ENCODE data around the gene PIGQ. TPM values are rescaled to one million over a fixed set of nuclear protein-coding genes. Genes with fewer than 3 reads are reported as not detected.

Gene PIGQ
- total RNA-seq, 2 donors from 2014 or later: 25.6 to 59.3 TPM

GRCh38 chr16:564690-565418 is 4.9 kb upstream of the PIGQ start:
- intact Hi-C loops (cut with DNase I): no loop called here

DNA sequence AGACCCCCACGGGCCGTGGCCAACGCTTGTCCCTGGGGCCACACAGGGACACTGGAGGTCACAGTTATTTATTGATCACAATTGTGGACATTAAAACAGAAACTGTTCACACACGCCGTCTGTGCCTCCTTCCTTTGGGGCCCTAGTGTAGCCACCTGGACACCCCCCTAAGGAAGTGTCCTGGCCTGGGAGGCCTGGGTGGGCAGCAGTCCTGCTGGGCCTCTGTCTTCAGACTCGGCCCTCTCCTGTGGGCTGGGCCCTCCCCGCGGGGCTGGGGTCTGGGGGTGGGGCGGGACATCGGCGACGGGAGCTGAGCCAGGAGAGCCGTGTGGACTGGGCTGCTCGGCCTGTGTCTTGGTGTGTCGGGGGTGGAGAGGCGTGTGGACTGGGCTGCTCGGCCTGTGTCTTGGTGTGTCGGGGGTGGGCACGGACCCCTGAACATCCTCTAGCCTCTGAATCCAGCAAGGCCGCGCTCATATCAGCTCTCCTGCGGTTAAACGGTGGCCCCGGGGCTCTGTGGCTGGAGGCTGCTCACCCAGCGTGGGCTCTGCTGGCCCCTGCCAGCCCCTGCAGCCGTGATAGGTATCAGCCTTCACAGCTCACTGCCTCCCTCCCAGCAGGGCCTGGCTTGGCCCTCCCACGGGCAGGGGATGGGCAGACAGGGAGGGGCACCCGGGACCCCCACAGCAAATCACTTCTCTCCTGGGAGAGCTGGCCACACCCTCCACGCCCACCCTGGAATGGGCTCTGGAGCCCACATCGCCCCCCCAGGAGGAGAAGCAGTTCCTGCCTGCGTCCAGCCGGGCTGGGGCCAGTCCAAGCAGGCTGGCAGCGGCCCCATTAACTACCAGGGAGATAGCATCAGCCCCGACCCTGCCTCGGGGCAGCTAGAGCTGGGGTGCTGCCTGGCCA is 4.1 kb upstream of the PIGQ start:
- Histone ChIP-seq H3K4me3 (no peak overlapping the region), H3K9ac (ENCODE audit: low read depth in 2 of 2, low read length in 2 of 2) (peak overlapping the region in 1 of 2 donors; percentile 1), H3K27me3 (peaks cover 7% of the 10 kb centered on the region), H3K9me3 (no peaks in the 10 kb centered on the region), H3K4me1 (peaks cover 20% of the 10 kb centered on the region), H3K27ac (no peak overlapping the region), H3K36me3 (no peaks in the 10 kb centered on the region)
- DNase-seq: no peak
- TF ChIP-seq, protein P1, sequence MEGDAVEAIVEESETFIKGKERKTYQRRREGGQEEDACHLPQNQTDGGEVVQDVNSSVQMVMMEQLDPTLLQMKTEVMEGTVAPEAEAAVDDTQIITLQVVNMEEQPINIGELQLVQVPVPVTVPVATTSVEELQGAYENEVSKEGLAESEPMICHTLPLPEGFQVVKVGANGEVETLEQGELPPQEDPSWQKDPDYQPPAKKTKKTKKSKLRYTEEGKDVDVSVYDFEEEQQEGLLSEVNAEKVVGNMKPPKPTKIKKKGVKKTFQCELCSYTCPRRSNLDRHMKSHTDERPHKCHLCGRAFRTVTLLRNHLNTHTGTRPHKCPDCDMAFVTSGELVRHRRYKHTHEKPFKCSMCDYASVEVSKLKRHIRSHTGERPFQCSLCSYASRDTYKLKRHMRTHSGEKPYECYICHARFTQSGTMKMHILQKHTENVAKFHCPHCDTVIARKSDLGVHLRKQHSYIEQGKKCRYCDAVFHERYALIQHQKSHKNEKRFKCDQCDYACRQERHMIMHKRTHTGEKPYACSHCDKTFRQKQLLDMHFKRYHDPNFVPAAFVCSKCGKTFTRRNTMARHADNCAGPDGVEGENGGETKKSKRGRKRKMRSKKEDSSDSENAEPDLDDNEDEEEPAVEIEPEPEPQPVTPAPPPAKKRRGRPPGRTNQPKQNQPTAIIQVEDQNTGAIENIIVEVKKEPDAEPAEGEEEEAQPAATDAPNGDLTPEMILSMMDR (IDR thresholded peaks at IDR 0.05): no peak
- intact Hi-C loops (cut with DNase I): no loop called here

More at GRCh38 chr16:564690-565418, 4.9 kb upstream of the PIGQ start:
- Histone ChIP-seq H3K4me1 (peaks cover 20% of the 10 kb centered on the region), H3K9me3 (no peaks in the 10 kb centered on the region), H3K27me3 (peaks cover 12% of the 10 kb centered on the region), H3K36me3 (no peaks in the 10 kb centered on the region), H3K9ac (ENCODE audit: low read depth in 2 of 2, low read length in 2 of 2) (no peak overlapping the region), H3K4me3 (no peak overlapping the region), H3K27ac (no peak overlapping the region)
- no peak for DNase-seq
- TF ChIP-seq, protein P1 (IDR thresholded peaks at IDR 0.05): no peak

- Histone ChIP-seq H3K27me3 (no peaks in the 10 kb centered on the region), H3K4me3 (peak within 1 kb of the TSS; percentile 19), H3K9ac (ENCODE audit: low read depth in 2 of 2, low read length in 2 of 2) (peak within 1 kb of the TSS; percentile 9 to 57), H3K27ac (no peak within 1 kb of the TSS), H3K36me3 (no peaks in the 10 kb centered on the region), H3K4me1 (peaks cover 20% of the 10 kb centered on the region), H3K9me3 (no peaks in the 10 kb centered on the region)
- TF ChIP-seq, protein P1 (IDR thresholded peaks at IDR 0.05): no peak
- intact Hi-C loops (cut with DNase I): no loop called here
- DNase-seq: peak; percentile 76
These were observed 3.0 kb upstream of the PIGQ start, which contains the start of gene NHLRC4 for GRCh38 chr16:566475-567372. Gene NHLRC4, plus strand, starts transcription at chr16:567005. Its CDS starts 1,043 bp downstream, at chr16:568048.

DNA sequence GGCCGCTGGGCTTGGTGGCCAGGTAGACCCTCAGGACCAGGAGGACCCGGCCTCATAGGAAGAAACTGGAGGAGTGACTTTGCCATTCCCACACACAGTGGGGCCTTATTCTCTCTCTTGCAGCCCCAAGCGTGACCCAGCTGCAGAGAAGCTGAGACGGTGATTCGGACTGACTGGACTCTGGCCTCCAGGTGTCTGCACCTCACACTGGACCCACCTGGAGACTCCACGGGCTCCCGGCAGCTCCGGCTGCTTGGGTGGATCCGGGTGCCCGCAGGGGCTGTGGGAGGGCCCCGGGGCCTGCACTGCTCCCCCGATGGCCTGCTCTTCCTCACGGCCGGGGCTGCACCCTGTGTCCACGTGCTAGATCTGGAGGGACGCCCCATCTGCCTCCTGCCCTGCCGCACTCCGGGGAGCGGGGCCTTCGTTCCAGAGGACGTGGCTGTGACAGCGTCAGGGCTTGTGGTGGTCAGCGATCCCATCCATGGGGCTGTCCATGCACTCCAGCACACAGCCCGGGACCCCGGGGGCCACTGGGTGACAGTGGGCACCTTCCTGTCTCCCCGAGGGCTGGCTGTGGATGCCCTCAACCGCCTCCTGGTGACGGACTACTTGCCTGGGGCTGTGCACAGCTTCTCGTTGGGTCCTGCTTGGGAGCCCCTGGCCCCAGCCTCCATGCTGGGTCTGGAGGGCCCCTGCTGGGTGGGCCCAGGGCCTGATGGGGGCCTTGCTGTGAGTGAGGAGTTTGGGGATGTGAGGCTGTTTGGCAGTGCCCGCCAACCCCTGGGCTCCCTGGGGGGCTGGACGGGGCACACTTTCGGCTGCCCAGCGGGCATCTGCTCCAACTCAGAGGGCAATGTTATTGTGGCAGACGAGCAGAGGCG is 2.2 kb upstream of the PIGQ start:
- no peak for DNase-seq
- intact Hi-C loops (cut with DNase I): no loop called here
- H3K4me3 ChIP-seq: peak overlapping the region; percentile 19
- H3K4me1 ChIP-seq: peaks cover 20% of the 10 kb centered on the region
- peak overlapping the region; percentile 9 to 57 for H3K9ac ChIP-seq (ENCODE audit: low read depth in 2 of 2, low read length in 2 of 2)
- H3K27me3 ChIP-seq: no peaks in the 10 kb centered on the region
- H3K27ac ChIP-seq: no peak overlapping the region
- TF ChIP-seq, protein P1 (IDR thresholded peaks at IDR 0.05): no peak
- H3K9me3 ChIP-seq: no peaks in the 10 kb centered on the region
- H3K36me3 ChIP-seq: no peaks in the 10 kb centered on the region

All from colonic mucosa (tissue), 4 donors.